ENCODE measurements around the gene FOXF2. TPM values are rescaled to one million over a fixed set of nuclear protein-coding genes. Genes with fewer than 3 reads are reported as not detected.

Gene FOXF2
- total and polyA plus RNA-seq, 2 experiments from 2014 or later: not detected

DNA sequence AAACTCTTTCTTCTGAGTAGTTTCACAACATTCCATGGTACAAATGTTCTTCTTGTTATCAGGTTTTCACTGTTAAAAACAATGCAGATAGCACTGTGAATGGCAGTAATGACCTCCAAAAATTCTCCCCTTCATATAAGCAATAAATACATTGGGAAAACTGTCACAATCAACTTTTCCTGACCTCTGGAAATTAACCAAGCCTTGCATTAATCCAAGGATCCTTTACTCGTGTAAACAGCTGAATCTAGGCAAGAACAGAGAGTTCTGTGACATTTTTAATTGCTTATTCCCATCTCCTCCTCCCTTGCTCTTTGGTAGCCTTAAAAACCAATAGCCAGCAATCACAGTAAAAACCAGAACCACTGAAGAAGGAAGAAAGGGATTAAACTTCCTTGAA is 39.7 kb upstream of the FOXF2 start:
- H3K36me3 ChIP-seq (ENCODE audit: insufficient read depth): 0 out of 2 replicates have a peak, but pooled peaks cover 4% of the 10 kb centered on the region
- H3K9me2 ChIP-seq (ENCODE audit: insufficient read depth): no peaks in the 10 kb centered on the region; the same call in 1 of the 2 replicates
- peaks cover 42% of the 10 kb centered on the region for H3K36me3 Mint-ChIP-seq (ENCODE audit: low read depth)
- TF ChIP-seq JUNB (IDR thresholded peaks at IDR 0.05; ENCODE audit: unreplicated experiment) (no peak), POLR2AphosphoS5 (IDR thresholded peaks at IDR 0.05; ENCODE audit: low read depth) (no peak), EZH2 (IDR thresholded peaks at IDR 0.05; ENCODE audit: low read depth, unreplicated experiment) (no peak), ZNF114 (CRISPR knock-in tag; IDR thresholded peaks at IDR 0.05) (no peak), ZNF331 (CRISPR knock-in tag; IDR thresholded peaks at IDR 0.05; ENCODE audit: low read depth) (no peak), CREB1 (CRISPR knock-in tag; IDR thresholded peaks at IDR 0.05; ENCODE audit: low read depth) (no peak)
- TF ChIP-seq, protein P1, sequence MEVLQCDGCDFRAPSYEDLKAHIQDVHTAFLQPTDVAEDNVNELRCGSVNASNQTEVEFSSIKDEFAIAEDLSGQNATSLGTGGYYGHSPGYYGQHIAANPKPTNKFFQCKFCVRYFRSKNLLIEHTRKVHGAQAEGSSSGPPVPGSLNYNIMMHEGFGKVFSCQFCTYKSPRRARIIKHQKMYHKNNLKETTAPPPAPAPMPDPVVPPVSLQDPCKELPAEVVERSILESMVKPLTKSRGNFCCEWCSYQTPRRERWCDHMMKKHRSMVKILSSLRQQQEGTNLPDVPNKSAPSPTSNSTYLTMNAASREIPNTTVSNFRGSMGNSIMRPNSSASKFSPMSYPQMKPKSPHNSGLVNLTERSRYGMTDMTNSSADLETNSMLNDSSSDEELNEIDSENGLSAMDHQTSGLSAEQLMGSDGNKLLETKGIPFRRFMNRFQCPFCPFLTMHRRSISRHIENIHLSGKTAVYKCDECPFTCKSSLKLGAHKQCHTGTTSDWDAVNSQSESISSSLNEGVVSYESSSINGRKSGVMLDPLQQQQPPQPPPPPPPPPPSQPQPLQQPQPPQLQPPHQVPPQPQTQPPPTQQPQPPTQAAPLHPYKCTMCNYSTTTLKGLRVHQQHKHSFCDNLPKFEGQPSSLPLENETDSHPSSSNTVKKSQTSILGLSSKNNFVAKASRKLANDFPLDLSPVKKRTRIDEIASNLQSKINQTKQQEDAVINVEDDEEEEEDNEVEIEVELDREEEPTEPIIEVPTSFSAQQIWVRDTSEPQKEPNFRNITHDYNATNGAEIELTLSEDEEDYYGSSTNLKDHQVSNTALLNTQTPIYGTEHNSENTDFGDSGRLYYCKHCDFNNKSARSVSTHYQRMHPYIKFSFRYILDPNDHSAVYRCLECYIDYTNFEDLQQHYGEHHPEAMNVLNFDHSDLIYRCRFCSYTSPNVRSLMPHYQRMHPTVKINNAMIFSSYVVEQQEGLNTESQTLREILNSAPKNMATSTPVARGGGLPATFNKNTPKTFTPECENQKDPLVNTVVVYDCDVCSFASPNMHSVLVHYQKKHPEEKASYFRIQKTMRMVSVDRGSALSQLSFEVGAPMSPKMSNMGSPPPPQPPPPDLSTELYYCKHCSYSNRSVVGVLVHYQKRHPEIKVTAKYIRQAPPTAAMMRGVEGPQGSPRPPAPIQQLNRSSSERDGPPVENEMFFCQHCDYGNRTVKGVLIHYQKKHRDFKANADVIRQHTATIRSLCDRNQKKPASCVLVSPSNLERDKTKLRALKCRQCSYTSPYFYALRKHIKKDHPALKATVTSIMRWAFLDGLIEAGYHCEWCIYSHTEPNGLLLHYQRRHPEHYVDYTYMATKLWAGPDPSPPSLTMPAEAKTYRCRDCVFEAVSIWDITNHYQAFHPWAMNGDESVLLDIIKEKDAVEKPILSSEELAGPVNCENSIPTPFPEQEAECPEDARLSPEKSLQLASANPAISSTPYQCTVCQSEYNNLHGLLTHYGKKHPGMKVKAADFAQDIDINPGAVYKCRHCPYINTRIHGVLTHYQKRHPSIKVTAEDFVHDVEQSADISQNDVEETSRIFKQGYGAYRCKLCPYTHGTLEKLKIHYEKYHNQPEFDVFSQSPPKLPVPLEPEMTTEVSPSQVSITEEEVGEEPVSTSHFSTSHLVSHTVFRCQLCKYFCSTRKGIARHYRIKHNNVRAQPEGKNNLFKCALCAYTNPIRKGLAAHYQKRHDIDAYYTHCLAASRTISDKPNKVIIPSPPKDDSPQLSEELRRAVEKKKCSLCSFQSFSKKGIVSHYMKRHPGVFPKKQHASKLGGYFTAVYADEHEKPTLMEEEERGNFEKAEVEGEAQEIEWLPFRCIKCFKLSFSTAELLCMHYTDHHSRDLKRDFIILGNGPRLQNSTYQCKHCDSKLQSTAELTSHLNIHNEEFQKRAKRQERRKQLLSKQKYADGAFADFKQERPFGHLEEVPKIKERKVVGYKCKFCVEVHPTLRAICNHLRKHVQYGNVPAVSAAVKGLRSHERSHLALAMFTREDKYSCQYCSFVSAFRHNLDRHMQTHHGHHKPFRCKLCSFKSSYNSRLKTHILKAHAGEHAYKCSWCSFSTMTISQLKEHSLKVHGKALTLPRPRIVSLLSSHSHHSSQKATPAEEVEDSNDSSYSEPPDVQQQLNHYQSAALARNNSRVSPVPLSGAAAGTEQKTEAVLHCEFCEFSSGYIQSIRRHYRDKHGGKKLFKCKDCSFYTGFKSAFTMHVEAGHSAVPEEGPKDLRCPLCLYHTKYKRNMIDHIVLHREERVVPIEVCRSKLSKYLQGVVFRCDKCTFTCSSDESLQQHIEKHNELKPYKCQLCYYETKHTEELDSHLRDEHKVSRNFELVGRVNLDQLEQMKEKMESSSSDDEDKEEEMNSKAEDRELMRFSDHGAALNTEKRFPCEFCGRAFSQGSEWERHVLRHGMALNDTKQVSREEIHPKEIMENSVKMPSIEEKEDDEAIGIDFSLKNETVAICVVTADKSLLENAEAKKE (CRISPR knock-in tag; IDR thresholded peaks at IDR 0.05): no peak
- TF ChIP-seq, protein P2, sequence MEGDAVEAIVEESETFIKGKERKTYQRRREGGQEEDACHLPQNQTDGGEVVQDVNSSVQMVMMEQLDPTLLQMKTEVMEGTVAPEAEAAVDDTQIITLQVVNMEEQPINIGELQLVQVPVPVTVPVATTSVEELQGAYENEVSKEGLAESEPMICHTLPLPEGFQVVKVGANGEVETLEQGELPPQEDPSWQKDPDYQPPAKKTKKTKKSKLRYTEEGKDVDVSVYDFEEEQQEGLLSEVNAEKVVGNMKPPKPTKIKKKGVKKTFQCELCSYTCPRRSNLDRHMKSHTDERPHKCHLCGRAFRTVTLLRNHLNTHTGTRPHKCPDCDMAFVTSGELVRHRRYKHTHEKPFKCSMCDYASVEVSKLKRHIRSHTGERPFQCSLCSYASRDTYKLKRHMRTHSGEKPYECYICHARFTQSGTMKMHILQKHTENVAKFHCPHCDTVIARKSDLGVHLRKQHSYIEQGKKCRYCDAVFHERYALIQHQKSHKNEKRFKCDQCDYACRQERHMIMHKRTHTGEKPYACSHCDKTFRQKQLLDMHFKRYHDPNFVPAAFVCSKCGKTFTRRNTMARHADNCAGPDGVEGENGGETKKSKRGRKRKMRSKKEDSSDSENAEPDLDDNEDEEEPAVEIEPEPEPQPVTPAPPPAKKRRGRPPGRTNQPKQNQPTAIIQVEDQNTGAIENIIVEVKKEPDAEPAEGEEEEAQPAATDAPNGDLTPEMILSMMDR (conservative IDR thresholded peaks at IDR 0.05; ENCODE audit: low read depth in 2 of 2): no peak
- peaks cover 26% of the 10 kb centered on the region for H3K4me1 Mint-ChIP-seq
- H3K4me3 ChIP-seq: no peak overlapping the region
- no peaks in the 10 kb centered on the region for H4K20me1 ChIP-seq (replicated peaks; ENCODE audit: insufficient read depth)
- H3K27ac ChIP-seq (ENCODE audit: low read depth): no peak overlapping the region
- peaks cover 7% of the 10 kb centered on the region for H3K27me3 Mint-ChIP-seq (ENCODE audit: insufficient read depth, low read depth, poor library complexity)
- H3K4me1 ChIP-seq (ENCODE audit: insufficient read depth): peaks cover 12% of the 10 kb centered on the region
- no peak overlapping the region for H2AFZ ChIP-seq
- no peaks in the 10 kb centered on the region for H3K79me2 ChIP-seq (replicated peaks; ENCODE audit: insufficient read depth)
- H3K9me3 Mint-ChIP-seq: peaks cover 51% of the 10 kb centered on the region
- H3K4me3 Mint-ChIP-seq: no peak overlapping the region
- ATAC-seq (no peak), DNase-seq (ENCODE audit: low spot score) (no peak)
- H3K27me3 ChIP-seq (ENCODE audit: insufficient read depth): no peaks in the 10 kb centered on the region
- no peak overlapping the region for H3K4me2 ChIP-seq
- no peaks in the 10 kb centered on the region for H3F3A ChIP-seq (replicated peaks; ENCODE audit: low read depth)
- H3K27ac Mint-ChIP-seq: no peak overlapping the region

All from GM23338 (cell line).